ENCODE results near the gene SDF4. TPM values are rescaled to one million over a fixed set of nuclear protein-coding genes. Genes with fewer than 3 reads are reported as not detected.
"Not testable (repeated sequence)": the region's sequence is repeated elsewhere in the genome, so short reads cannot be mapped to it uniquely, and the experiment has no call there.

The SDF4 gene
- total RNA-seq, 1 donor from 2014 or later: 112 TPM

DNA sequence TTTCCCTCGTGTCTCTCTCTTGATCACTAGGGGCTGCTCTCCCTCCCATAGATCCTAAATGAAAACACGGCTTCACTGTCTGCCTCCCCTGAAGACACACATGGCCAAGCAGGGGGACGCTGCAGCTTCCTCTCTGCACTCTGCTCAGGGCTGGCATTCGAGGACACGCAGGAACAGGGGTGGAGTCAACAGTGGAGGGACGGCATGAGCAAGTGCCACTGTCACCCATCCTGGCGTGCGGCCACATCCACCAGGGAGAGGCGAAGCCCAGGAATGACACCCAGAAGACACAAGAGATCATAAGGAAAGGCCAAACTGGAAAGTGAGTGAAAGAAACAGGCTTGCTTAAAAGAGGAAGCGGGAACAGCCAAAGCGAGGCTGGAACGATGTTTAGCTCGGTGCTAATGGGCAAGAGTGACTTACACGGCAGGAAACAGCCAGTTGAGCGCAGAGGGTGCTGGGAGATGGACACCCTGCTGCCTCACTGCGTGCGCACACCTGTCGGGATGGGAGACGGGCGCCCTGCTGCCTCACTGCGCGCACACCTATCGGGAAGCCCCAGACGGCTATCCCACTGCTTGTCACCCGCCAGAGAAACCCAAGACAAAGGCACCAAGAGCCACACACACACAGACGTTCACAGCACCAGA is 28.3 kb upstream of the SDF4 start:
- intact Hi-C loops (cut with micrococcal nuclease): no loop called here

GRCh38 chr1:1259540-1259939 is 27.7 kb upstream of the SDF4 start:
- intact Hi-C loops (cut with micrococcal nuclease): no loop called here

- intact Hi-C loops (cut with micrococcal nuclease): no loop called here
Observed at GRCh38 chr1:1259119-1259488, 27.3 kb upstream of the SDF4 start.

DNA sequence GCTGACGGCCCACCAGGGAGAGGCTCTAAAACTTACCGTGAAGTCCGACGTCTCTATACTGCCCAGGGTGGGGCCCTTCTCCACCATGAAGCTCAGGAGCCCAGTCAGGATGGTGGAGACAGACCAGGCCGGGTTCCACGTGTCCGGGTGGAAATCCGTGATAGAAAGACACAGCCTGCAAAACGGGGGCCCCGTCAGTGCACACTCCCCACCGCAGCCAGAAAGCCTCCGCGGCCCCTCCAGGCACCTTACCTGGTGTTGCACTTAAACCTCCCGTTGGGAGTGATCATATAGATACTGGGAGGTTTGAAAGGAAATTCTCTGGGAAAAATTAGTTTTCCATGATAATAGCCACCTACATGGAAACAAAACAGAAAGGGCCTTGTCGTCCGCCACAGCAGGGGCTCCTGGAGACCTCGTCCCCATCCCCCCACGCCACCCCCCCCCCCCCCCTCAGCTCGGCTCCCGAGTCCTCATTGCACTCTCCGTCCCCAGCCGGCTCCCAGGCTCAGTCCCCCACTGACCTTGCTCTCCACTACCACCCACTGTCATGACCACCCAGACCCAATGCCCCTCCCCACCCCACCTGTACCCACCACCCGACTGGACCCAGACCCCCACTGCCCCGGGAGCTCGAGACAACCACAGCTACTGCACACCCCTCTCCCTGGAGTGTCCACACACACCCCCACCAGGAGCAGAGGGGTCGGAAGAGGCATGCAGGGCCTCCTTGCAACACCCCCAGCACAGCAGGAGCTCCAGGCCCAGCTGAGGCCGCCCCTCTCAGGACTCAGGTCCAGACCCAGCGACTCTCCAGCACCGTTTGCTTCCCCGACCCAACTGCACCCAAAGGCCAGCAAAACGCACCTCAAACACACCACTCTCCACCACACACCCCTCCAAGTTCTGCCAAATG is 25.4 kb upstream of the SDF4 start:
- intact Hi-C loops (cut with micrococcal nuclease): no loop called here

GRCh38 chr1:1255611-1256010 is 23.8 kb upstream of the SDF4 start:
- intact Hi-C loops (cut with micrococcal nuclease): no loop called here

GRCh38 chr1:1255078-1255477 is 23.3 kb upstream of the SDF4 start:
- intact Hi-C loops (cut with micrococcal nuclease): no loop called here

DNA sequence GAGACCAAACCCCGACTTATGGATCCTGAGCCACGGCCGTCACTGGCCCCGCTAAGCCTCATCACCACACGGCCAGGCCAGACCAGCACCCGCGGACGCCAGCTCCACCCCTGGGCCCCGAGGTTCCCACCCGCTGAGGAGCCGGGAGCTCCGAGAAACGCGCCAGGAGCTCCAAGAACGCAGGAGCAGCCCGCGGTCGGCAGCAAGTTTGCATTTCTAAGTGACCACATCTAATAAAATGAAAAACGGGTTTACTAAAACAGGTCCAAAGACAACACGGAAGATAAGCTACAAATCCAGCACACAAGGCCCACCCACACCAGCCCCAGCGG is 22.8 kb upstream of the SDF4 start:
- intact Hi-C loops (cut with micrococcal nuclease): loop anchor here (5.0 kb wide), 1 partner anchor 132 kb away; no protein-coding TSS in a partner anchor

DNA sequence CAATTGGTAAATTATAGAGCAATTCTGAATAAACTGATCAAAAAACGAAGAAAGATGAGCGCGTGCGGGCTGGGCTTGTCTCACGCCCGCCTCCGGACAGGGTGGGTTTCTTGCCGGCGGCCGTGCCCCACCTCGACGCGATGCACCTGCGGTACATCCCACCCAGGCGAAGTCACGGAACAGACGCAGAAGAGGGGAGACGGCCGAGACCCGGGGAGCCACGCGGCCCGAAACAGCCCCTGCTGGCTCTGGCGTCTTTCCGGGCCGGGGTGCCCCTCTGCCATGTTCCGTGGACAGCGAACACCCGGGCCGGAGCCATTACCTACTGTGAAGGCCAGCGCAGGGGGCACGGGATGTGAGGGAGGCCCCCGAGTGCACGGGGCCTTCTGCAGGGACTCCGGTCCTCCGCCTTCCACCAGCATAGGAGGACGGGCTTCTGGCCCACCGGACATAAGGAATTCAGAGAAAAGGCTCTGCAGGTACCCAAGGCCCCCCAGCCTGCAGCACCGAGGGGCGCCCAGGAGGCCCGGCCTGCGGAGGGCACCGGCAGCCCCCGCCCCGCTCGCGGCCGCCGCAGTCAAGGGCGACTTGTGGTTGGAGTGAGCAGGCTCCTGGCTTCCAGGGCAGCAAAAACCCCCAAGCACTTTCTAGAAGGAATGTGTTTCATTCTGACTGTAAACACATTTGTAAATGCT is 22.3 kb upstream of the SDF4 start:
- intact Hi-C loops (cut with micrococcal nuclease): loop anchor here (5.0 kb wide), 1 partner anchor 132 kb away; no protein-coding TSS in a partner anchor

DNA sequence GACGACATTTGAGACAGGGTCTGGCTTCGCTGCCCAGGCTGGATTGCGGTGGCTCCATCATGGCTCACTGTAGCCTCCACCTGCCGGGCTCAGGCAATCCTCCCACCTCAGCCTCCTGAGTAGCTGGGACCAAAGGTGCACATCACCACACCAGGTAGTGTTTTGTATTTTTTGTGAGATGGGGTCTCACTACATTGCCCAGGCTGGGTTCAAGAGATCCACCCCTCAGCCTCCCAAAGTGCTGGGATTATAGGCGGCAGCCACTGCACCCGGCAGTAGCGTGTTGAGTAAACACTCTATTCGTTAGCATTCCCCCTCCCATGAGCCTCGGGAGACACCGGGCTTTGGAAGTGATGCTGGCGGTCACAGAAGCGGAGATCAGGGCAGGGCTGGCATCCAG is 21.5 kb upstream of the SDF4 start:
- intact Hi-C loops (cut with micrococcal nuclease): loop anchor here (5.0 kb wide), 1 partner anchor 131 kb away; no protein-coding TSS in a partner anchor

DNA sequence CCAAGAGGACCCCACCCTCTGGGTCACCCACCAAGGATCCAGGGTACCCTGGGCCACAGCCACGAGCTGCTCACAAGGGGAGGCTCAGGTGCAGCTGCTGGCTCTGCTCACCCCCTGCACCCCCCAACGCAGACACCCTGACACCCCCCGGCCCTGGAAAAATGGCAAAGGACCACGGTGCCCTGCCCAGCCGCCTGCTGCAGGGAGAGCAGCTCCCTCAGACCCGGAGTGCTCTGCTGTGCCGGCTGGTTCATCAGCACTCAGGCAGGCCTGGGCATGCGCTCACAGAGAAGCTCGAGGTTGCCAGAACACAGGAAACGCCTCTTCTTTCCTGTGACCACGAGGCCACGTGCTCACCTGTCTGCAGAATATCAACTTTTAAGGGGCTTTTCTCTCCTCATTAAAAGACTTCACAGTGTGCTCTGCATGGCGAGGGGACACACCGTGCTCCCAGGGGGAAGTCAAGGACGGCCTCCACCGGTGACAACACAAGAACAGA is 19.0 kb upstream of the SDF4 start:
- intact Hi-C loops (cut with micrococcal nuclease): loop anchor here (2.0 to 5.0 kb wide), 2 partner anchors 18 to 129 kb away; partner anchors contain the start of genes B3GALT6 and SDF4

DNA sequence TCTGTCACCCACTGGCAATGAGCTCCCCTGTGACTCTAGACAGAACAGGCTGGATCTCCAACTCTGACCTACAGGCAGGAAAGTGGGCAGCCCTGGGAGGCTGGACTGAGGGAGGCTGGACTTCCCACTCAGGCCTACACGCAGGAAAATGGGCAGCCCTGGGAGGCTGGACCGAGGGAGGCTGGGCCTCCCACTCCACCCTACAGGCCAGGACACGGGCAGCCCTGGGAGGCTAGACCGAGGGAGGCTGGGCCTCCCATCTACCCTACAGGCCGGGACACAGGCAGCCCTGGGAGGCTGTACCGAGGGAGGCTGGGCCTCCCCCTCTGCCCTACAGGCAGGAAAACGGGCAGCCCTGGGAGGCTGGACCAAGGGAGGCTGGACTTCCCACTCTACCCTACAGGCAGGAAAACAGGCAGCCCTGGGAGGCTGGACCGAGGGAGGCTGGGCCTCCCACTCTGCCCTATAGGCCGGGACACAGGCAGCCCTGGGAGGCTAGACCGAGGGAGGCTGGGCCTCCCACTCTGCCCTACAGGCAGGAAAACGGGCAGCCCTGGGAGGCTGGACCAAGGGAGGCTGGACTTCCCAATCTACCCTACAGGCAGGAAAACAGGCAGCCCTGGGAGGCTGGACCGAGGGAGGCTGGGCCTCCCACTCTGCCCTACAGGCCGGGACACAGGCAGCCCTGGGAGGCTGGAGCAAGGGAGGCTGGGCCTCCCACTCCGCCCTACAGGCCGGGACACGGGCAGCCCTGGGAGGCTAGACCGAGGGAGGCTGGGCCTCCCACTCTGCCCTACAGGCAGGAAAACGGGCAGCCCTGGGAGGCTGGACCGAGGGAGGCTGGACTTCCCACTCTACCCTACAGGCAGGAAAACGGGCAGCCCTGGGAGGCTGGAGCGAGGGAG is 16.5 kb upstream of the SDF4 start:
- intact Hi-C loops (cut with micrococcal nuclease): not testable (repeated sequence)

GRCh38 chr1:1247341-1247913 is 15.6 kb upstream of the SDF4 start:
- intact Hi-C loops (cut with micrococcal nuclease): no loop called here

GRCh38 chr1:1246577-1247340 is 15.0 kb upstream of the SDF4 start, which contains the start of gene C1QTNF12:
Gene C1QTNF12 (minus strand): TSS chr1:1246722. CDS start chr1:1246690, 32 bp downstream.
- intact Hi-C loops (cut with micrococcal nuclease): no loop called here

- intact Hi-C loops (cut with micrococcal nuclease): no loop called here
Observed at GRCh38 chr1:1245817-1246576, 14.2 kb upstream of the SDF4 start.

DNA sequence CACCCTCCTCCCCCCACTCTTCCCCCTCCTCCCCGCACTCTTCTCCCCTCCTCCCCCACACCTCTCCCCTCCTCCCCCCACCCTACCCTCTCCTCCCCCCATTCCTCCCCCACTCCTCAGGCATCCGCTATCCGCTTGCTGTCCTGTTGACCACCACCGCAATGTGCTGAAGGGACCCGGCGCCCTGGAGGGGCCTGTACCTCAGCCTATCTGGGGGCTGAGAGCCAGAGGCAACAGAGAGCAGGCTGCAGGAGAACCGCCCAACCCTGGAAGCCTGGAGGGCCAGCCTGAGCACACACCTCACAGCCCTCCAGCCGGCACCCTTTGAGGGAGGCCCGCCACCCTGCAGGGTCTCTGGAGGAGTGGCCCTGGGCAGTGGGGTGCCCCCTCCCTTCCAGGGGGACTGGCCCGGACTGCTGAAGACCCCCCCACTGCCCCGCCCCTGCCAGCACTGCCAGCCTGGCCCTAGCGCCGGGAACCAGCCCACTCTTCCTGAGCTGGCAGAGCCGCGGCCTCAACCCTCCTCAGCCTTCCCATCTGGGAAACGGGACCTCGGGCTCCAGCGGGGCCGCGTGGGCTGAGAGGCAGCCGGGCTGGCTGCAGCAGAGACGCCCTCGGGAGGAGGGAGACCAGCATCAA is 13.5 kb upstream of the SDF4 start:
- intact Hi-C loops (cut with micrococcal nuclease): no loop called here

DNA sequence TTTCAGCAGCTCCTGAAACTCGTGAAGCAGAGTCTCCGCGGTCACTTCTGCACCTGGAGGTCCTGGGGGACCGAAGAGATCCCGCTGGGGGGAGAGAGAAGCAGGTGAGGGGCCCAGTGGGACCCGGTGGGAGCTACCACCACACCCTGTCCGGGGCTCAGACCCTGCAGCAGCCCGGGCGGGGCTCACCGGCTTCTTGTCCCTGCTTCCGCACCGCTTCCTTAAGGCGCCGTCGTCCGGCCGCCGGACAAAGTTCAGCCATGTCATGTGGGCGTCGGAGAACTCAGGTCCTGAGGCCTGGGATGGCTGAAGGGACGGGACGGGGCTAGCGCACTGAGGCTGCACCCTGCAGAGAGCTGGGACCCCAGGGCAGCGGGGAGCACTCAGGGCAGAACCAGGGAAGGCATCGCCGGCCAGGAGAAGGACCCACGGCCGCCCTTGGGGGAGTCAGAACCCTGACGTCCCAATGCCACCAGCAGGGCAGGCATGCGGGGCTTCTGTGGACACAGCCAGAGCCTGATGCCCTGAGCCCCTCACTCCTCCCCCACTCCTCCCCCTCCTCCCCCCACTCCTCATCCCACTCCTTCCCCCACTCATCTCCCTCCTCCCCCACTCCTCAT is 12.5 kb upstream of the SDF4 start:
- intact Hi-C loops (cut with micrococcal nuclease): no loop called here

DNA sequence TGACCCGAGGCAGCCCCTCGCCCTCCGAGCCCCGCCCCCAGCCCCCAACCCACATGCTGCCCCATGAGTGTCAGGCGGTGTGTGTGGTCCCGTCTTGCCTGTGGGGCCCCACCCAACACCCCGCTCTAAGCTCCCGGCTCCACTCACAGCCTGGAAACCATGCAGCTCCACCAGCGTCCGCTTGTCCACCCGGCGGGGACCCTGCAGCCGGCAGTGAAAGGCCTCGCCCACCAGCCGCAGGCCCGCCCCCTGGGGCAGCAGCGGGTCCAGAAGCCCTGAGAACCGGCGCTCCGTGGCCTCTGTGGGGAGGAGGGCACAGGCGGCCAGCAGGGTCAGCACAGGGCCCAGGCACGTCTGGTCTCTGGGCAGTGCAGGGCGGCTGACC is 12.0 kb upstream of the SDF4 start:
- intact Hi-C loops (cut with micrococcal nuclease): no loop called here

DNA sequence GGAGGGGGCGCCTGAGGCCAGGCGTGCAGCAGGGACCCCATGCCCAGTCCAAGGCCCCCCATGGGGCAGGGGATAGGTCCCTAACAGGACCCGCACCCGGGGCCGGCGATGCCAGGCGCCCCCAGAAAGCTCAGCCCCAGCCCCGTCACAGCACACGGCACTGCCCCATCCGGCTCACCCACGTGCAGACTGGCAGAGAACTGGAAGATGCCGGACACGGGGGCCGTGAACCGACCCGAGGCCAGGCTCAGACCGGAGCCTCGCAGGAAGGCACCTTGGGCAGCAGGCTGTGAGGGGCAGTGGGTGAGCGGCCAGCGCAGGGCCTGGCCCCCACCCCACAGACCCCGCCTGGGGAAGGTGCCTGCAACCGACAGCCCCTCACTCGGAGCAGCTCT is 11.5 kb upstream of the SDF4 start:
- intact Hi-C loops (cut with micrococcal nuclease): no loop called here
